GM12875 (cell line): ENCODE results near the gene TMEM14B.
"Not testable (repeated sequence)": the region's sequence is repeated elsewhere in the genome, so short reads cannot be mapped to it uniquely, and the experiment has no call there.

ENCODE experiments used
- H3K4me3 ChIP-seq: one replicate; pipeline ENCODE4 v1.5.1; 2011; ENCODE audit warnings: low read depth, low read length, control low read depth
- CTCF ChIP-seq: IDR thresholded peaks from 2 replicates; pipeline ENCODE4 v1.5.1; 2011; ENCODE audit warnings: low read depth, mild to moderate bottlenecking, control low read depth, inconsistent platforms, low read length, moderate library complexity, borderline replicate concordance; ENCODE audit not compliant: insufficient read depth

The TMEM14B gene

GRCh38 chr6:10747251-10747972, at the start of gene TMEM14B:
Gene TMEM14B (plus strand): TSS chr6:10747805. CDS start chr6:10749246, 1,441 bp downstream.
- TF ChIP-seq CTCF: no peak

DNA sequence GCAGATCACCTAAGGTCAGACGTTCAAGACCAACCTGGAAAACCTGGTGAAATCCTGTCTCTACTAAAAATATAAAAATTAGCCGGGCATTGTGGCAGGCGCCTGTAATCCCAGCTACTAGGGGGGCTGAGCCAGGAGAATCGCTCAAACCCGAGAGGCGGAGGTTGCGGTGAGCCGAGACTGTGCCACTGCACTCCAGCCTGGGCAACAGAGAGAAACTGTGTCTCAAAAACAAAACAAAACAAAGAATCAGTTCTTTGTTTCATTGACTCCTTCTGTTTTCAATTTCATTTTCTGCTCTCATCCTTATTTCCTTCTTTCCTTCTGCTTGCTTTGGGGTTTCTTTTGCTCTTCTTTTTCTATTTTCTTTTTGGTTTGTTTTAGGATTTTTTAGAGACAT, 33.6 kb upstream of the TMEM14B start:
- no peak for TF ChIP-seq CTCF
- no peak overlapping the region for H3K4me3 ChIP-seq

More at GRCh38 chr6:10747251-10747972, at the start of gene TMEM14B:
- H3K4me3 ChIP-seq: peak within 1 kb of the TSS; percentile 55

- no peak overlapping the region for H3K4me3 ChIP-seq
- no peak for TF ChIP-seq CTCF
These were observed 28.2 kb upstream of the TMEM14B start for GRCh38 chr6:10719296-10719963.

DNA sequence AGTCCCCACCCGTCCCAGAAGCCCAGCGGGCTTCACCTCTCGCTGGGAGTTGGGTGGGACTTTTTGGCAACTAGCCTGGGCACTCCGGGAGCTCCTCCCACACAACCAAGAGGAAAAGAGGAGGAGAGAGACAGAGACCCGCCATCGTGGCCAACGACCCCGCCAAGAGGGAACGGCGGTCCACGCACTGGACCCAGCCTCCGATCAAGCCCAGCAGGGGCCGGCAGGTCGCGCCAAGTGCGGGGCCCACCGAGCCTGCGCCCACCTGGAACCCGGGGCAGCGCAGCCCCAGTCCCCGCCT, 27.7 kb upstream of the TMEM14B start:
- H3K4me3 ChIP-seq: no peak overlapping the region
- TF ChIP-seq CTCF: no peak

GRCh38 chr6:10720265-10720959, 27.2 kb upstream of the TMEM14B start:
- no peak for TF ChIP-seq CTCF
- no peak overlapping the region for H3K4me3 ChIP-seq

GRCh38 chr6:10720960-10721849, 26.4 kb upstream of the TMEM14B start:
- not testable (repeated sequence) for H3K4me3 ChIP-seq

GRCh38 chr6:10721850-10722569, 25.6 kb upstream of the TMEM14B start:
- H3K4me3 ChIP-seq: peak overlapping the region; percentile 54
- no peak for TF ChIP-seq CTCF
